HepG2 (cell line): Measurements from ENCODE around the gene SPINT4. TPM values are rescaled to one million over a fixed set of nuclear protein-coding genes. Genes with fewer than 3 reads are reported as not detected.

Experiments used
- EEA1 ChIP-seq: sonication (generic); formaldehyde crosslinking; IDR thresholded peaks from 2 replicates; pipeline ENCODE4 v1.5.1; 2020; ENCODE audit warnings: mild to moderate bottlenecking, missing genetic modification reagents, borderline replicate concordance
- ELF1 ChIP-seq: sonication (generic); formaldehyde crosslinking; IDR thresholded peaks from 2 replicates; pipeline ENCODE4 v1.4.0; 2020; ENCODE audit warnings: missing genetic modification reagents
- KAT7 ChIP-seq: IDR thresholded peaks from 2 replicates; pipeline ENCODE4 v1.6.1; 2018; ENCODE audit warnings: borderline replicate concordance, missing compliant biosample characterization
- PRPF4 ChIP-seq: fragments of 200-400 bp; formaldehyde crosslinking; IDR thresholded peaks from 2 replicates; pipeline ENCODE4 v1.6.1; 2016; ENCODE audit warnings: low read length, low read depth; ENCODE audit not compliant: poor library complexity, severe bottlenecking
- RARG ChIP-seq: sonication (generic); formaldehyde crosslinking; IDR thresholded peaks from 2 replicates; pipeline ENCODE4 v1.4.0; 2020; ENCODE audit warnings: low read depth, mild to moderate bottlenecking, missing genetic modification reagents
- SRSF9 ChIP-seq: fragments of 200-400 bp; formaldehyde crosslinking; IDR thresholded peaks from 2 replicates; pipeline ENCODE4 v1.6.1; 2018; ENCODE audit warnings: borderline replicate concordance, mild to moderate bottlenecking, low read depth, low read length; ENCODE audit not compliant: insufficient read depth, poor library complexity, severe bottlenecking
- WIZ ChIP-seq: sonication (generic); formaldehyde crosslinking; IDR thresholded peaks from 2 replicates; pipeline ENCODE4 v1.5.1; 2020; ENCODE audit warnings: mild to moderate bottlenecking, missing genetic modification reagents
- ZNF33A ChIP-seq: sonication (generic); formaldehyde crosslinking; IDR thresholded peaks from 2 replicates; pipeline ENCODE4 v1.5.1; 2020; ENCODE audit warnings: missing genetic modification reagents, mild to moderate bottlenecking, moderate library complexity, borderline replicate concordance
- ZNF577 ChIP-seq: sonication (generic); formaldehyde crosslinking; IDR thresholded peaks from 2 replicates; pipeline ENCODE4 v1.4.0; 2020; ENCODE audit warnings: mild to moderate bottlenecking, low read depth, missing genetic modification reagents, borderline replicate concordance
- ZNF775 ChIP-seq: sonication (generic); formaldehyde crosslinking; IDR thresholded peaks from 2 replicates; pipeline ENCODE4 v1.4.0; 2020; ENCODE audit warnings: missing genetic modification reagents, mild to moderate bottlenecking, moderate library complexity, borderline replicate concordance
- ZSCAN12 ChIP-seq: sonication (generic); formaldehyde crosslinking; IDR thresholded peaks from 2 replicates; pipeline ENCODE4 v1.9.0; 2021; ENCODE audit warnings: mild to moderate bottlenecking, missing genetic modification reagents
- polyA plus RNA-seq, 8 experiments: library from polyadenylated mRNA; depleted of rRNA in 3 of 8; stranded (reverse) in 7 of 8; unstranded in 1 of 8; fragments of >200 nt; fragmentation: Illumina TruSeq in 4 of 8; extraction: Trizol in 4 of 8; gene quantifications; 2 replicates each; pipeline versions ENCODE4 v1.2.1 to v1.2.3, GENCODE V29; 2011 to 2016; ENCODE audit warnings: low read depth in 4 of 8, missing spikeins in 1 of 8, mixed read lengths in 1 of 8; ENCODE audit not compliant: insufficient read depth in 1 of 8
- total RNA-seq, 5 experiments: library from RNA; depleted of rRNA; stranded (reverse); fragments of >200 nt; fragmentation: Illumina TruSeq; extraction: Trizol; gene quantifications; 2 replicates each; pipeline ENCODE4 v1.2.3, GENCODE V29; 2016; ENCODE audit warnings: low read depth in 1 of 5
- TF ChIP-seq, protein P1 (sequence below): sonication (generic); formaldehyde crosslinking; IDR thresholded peaks from 2 replicates; pipeline ENCODE4 v1.4.0; 2020; ENCODE audit warnings: mild to moderate bottlenecking, missing genetic modification reagents
- TF ChIP-seq, protein P2 (sequence below): sonication (generic); formaldehyde crosslinking; IDR thresholded peaks from 2 replicates; pipeline ENCODE4 v1.5.0; 2020; ENCODE audit warnings: missing genetic modification reagents
- TF ChIP-seq, protein P3 (sequence below): sonication (generic); formaldehyde crosslinking; IDR thresholded peaks from 2 replicates; pipeline ENCODE4 v1.5.1; 2020; ENCODE audit warnings: missing genetic modification reagents, mild to moderate bottlenecking, borderline replicate concordance

SPINT4 gene
- total and polyA plus RNA-seq, 2 of the 13 experiments (the other 11 are each of a cell fraction or from before 2014, with no cell fraction given) = not detected

DNA sequence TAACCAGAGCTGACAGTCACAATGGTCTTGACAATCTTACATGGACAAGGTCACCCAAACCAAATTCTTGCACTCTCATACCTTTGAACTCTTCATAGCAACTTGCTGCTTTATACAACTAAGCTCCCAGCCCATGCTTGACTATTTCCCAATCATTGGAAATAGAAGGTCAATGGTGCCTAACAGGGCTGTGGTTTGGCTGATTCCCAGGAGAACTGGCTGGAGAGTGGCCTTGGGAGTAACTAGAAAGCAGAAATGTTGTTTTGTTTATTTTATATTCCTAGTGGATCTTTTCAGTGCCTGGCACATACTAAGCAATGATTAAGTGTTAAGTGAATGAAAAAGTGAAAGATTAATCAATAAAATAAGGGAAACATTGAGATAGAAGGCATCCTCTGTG is 3.0 kb downstream of the SPINT4 start (continued):
- TF ChIP-seq PRPF4 = no peak
- TF ChIP-seq, protein P1, sequence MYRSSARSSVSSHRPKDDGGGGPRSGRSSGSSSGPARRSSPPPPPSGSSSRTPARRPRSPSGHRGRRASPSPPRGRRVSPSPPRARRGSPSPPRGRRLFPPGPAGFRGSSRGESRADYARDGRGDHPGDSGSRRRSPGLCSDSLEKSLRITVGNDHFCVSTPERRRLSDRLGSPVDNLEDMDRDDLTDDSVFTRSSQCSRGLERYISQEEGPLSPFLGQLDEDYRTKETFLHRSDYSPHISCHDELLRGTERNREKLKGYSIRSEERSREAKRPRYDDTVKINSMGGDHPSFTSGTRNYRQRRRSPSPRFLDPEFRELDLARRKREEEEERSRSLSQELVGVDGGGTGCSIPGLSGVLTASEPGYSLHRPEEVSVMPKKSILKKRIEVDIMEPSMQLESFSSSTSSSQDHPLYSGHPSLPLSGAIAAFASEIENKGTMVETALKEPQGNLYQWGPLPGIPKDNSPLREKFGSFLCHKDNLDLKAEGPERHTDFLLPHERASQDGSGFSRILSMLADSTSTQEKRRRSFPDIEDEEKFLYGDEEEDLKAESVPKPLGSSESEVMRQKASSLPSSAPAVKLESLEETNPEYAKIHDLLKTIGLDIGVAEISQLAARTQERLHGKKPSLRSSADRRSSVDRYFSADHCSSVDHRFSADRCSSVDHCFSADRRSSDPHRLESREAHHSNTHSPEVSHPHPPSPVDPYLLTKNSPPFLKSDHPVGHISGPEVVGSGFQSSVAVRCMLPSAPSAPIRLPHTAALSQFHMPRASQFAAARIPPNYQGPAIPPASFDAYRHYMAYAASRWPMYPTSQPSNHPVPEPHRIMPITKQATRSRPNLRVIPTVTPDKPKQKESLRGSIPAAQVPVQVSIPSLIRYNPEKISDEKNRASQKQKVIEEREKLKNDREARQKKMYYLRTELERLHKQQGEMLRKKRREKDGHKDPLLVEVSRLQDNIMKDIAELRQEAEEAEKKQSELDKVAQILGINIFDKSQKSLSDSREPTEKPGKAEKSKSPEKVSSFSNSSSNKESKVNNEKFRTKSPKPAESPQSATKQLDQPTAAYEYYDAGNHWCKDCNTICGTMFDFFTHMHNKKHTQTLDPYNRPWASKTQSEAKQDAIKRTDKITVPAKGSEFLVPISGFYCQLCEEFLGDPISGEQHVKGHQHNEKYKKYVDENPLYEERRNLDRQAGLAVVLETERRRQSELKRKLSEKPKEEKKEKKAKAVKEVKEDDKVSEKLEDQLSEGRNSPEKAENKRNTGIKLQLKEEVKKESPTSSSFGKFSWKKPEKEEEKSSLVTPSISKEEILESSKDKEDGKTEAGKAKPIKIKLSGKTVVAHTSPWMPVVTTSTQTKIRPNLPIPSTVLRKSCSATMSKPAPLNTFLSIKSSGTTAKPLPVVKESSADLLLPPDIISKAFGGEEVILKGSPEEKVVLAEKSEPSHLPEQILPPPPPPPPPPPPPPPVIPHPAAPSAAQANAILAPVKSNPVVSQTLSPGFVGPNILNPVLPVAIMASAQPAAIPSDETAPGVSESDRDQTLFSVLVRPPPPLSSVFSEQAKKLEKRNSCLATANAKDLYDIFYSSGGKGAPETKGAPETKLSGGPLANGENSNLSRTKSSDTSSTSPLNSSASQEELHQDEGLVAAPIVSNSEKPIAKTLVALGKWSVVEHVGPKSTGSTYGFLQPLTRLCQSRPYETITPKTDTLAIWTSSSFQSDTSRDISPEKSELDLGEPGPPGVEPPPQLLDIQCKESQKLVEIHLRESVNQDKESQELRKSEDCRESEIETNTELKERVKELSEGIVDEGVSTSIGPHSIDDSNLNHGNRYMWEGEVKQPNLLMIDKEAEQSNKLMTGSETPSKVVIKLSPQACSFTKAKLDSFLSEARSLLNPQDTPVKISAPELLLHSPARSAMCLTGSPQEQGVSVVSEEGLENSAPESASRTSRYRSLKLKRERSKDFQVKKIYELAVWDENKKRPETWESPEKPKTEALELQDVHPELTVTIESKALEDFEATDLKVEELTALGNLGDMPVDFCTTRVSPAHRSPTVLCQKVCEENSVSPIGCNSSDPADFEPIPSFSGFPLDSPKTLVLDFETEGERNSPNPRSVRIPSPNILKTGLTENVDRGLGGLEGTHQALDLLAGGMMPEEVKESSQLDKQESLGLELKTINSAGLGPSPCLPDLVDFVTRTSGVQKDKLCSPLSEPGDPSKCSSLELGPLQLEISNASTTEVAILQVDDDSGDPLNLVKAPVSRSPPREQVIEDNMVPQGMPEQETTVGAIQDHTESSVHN (CRISPR knock-in tag) = no peak
- TF ChIP-seq ZNF775 (CRISPR knock-in tag) = no peak
- TF ChIP-seq ZNF33A = no peak
- TF ChIP-seq, protein P2, sequence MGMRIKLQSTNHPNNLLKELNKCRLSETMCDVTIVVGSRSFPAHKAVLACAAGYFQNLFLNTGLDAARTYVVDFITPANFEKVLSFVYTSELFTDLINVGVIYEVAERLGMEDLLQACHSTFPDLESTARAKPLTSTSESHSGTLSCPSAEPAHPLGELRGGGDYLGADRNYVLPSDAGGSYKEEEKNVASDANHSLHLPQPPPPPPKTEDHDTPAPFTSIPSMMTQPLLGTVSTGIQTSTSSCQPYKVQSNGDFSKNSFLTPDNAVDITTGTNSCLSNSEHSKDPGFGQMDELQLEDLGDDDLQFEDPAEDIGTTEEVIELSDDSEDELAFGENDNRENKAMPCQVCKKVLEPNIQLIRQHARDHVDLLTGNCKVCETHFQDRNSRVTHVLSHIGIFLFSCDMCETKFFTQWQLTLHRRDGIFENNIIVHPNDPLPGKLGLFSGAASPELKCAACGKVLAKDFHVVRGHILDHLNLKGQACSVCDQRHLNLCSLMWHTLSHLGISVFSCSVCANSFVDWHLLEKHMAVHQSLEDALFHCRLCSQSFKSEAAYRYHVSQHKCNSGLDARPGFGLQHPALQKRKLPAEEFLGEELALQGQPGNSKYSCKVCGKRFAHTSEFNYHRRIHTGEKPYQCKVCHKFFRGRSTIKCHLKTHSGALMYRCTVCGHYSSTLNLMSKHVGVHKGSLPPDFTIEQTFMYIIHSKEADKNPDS = no peak
- TF ChIP-seq ELF1 (CRISPR knock-in tag) = no peak
- TF ChIP-seq ZSCAN12 (CRISPR knock-in tag) = no peak
- TF ChIP-seq WIZ (CRISPR knock-in tag) = no peak
- no peak for TF ChIP-seq SRSF9
- no peak for TF ChIP-seq RARG (CRISPR knock-in tag)
- TF ChIP-seq, protein P3, sequence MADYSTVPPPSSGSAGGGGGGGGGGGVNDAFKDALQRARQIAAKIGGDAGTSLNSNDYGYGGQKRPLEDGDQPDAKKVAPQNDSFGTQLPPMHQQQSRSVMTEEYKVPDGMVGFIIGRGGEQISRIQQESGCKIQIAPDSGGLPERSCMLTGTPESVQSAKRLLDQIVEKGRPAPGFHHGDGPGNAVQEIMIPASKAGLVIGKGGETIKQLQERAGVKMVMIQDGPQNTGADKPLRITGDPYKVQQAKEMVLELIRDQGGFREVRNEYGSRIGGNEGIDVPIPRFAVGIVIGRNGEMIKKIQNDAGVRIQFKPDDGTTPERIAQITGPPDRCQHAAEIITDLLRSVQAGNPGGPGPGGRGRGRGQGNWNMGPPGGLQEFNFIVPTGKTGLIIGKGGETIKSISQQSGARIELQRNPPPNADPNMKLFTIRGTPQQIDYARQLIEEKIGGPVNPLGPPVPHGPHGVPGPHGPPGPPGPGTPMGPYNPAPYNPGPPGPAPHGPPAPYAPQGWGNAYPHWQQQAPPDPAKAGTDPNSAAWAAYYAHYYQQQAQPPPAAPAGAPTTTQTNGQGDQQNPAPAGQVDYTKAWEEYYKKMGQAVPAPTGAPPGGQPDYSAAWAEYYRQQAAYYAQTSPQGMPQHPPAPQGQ (CRISPR knock-in tag) = no peak
- no peak for TF ChIP-seq KAT7 (CRISPR knock-in tag)
- no peak for TF ChIP-seq EEA1
- no peak for TF ChIP-seq ZNF577 (CRISPR knock-in tag)
